Eye (tissue), 1 donor: ENCODE results near the gene EEF1A2.

Experiments
- DNase-seq: peaks from one replicate; pipeline ENCODE4 v3.0.0-alpha.2; 2015

Gene EEF1A2

GRCh38 chr20:63498960-63499337, at the start of gene EEF1A2:
Gene EEF1A2, minus strand, starts transcription at chr20:63499083. Its CDS starts 1,320 bp downstream, at chr20:63497763.
- no peak for DNase-seq

DNA sequence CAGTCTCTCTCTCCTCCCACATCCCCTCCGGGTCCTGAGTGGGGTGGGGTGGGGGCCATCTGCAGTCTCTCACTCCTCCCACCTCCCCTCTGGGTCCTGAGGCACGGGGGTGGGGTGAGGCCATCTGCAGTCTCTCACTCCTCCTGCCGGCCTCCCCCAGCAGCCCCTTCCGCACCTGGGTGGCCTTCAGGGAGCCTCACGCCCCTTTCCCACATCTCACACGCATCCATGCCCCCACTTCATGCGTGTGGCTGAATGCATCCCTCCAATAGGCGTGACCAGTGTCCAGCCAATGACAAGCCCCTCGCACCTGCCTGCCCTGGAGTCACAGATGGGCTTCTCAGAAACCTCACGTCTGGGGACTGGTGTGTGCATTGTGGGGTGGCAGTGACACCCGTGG, 49.7 kb upstream of the EEF1A2 start:
- DNase-seq: no peak

- DNase-seq: no peak
These were observed 49.0 kb upstream of the EEF1A2 start, which contains the start of gene SRMS for GRCh38 chr20:63547725-63548480. Gene SRMS, minus strand, starts transcription at chr20:63547749. Its CDS starts 286 bp downstream, at chr20:63547463.

- DNase-seq: no peak
These were observed 48.3 kb upstream of the EEF1A2 start for GRCh38 chr20:63546956-63547724.

DNA sequence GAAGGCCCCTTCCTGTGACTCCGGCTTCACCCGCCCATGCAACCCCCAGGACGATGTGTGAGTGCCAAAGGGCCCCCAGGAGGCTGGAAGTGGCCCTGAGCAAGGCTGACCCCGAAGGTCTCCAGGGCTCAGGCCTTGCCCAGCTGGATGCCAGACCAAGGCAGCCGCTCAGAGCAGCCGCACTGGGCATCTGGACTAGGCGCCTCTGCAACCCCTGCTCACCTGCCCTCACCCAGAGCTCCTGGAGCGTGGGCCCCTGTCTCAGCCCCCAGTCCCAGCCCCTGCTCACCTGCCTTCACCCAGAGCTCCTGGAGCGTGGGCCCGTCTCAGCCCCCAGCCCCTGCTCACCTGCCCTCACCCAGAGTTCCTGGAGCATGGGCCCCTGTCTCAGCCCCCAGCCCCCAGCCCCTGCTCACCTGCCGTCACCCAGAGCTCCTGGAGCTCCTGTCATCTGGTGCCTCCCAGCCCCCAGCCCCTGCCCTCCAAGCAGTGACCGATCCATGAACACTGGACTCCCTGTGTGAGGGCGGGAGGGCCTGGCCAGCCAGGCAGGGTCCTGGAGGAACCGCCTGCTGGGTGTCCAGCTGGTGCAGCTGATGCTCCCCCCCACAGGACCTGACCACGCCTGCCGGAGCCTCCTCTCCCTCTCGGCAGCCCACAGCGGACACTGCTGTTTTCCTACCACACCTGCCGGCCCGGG, 47.5 kb upstream of the EEF1A2 start:
- no peak for DNase-seq

DNA sequence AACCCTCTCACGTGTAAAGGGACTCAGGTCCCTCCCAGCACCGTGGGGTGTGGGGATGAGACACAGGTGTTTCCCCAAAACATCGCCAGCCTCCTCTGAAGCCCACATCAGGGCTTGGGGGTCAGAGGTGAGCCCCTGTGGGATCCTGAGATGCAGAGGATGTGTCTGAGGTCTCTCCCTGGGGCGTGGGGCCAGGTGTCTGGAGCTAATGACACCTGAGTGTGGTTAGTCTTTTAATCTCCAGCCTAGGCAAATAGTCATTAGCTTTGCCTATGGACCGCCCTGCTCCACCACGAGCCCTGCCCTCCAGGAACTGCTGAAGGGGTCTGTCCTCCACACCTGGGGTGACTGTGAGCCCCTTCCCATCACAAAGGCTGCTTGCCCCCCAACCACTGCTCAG, 46.9 kb upstream of the EEF1A2 start:
- DNase-seq: no peak

GRCh38 chr20:63544958-63545516, 46.2 kb upstream of the EEF1A2 start:
- no peak for DNase-seq

- no peak for DNase-seq
These were observed 45.5 kb upstream of the EEF1A2 start for GRCh38 chr20:63544241-63544957.

- no peak for DNase-seq
These were observed 44.9 kb upstream of the EEF1A2 start for GRCh38 chr20:63543733-63544132.

DNA sequence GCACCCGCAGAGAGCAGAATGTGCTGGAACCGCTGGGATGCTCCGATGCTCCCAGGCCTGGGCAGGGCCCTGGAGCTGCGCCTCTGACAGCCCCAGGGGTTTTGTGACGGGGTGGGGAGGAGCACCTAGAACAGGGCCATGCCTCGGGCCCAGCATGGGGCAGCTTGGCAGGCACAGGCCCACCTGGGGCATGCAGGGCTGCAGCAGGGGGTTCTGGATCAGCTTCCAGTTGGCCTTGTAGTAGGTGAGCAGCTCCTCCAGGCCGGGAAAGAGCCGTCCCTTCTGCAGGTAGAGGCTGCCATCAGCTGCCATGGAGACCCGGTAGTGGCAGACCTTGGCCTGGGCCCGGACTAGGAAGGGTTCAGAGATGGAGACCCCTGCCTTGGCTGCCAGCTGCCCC, 44.2 kb upstream of the EEF1A2 start:
- DNase-seq: no peak

DNA sequence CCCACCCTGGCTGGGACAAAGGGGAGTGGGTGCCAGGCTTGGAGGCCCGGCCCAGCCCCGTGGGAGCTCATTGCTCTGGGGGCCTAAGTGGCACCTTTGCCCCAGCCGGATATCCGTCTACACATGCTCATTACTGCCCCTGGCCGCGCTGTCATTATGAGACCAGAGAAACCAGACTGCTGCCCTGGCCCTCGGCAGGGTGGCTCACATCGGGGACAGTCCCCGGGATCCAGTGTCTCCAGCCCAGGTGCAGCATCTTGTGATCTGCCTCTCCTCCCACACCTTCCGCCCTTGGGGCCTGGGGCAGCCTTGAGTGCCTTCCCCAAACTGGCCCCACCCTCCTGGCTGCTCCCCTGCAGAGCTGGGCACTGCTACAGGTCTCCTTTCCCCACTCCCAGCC, 43.8 kb upstream of the EEF1A2 start:
- peak; percentile 0 for DNase-seq

DNA sequence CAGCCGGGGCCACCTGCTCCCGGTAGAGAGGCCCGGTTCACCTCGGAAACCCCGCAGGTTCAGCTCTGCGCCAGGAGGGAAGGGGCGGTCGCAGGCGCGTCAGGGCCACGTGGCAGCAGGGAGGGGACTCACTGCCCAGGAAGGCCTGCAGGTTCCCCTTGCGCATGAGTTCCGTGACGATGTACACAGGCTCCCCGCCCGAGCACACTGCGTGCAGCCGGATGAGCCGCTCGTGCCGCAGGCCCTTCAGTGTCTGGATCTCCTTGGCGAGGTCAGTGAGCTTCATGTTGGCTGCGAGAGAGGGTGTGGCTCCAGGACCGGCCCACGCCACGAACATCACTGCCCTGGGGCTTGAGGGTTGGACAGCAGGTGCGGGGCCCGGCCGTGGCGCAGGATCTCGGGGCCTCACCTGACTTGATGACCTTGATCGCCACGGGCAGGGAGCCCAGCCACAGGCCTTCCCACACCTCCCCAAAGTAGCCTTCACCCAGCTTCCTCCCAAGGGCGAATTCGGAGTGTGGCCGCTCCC, 43.2 kb upstream of the EEF1A2 start:
- DNase-seq: peak; percentile 0

GRCh38 chr20:63541371-63541770, 42.5 kb upstream of the EEF1A2 start:
- no peak for DNase-seq

- DNase-seq: peak; percentile 66
These were observed 41.7 kb upstream of the EEF1A2 start for GRCh38 chr20:63540417-63541186.

GRCh38 chr20:63539441-63540370, 40.8 kb upstream of the EEF1A2 start:
- no peak for DNase-seq

DNA sequence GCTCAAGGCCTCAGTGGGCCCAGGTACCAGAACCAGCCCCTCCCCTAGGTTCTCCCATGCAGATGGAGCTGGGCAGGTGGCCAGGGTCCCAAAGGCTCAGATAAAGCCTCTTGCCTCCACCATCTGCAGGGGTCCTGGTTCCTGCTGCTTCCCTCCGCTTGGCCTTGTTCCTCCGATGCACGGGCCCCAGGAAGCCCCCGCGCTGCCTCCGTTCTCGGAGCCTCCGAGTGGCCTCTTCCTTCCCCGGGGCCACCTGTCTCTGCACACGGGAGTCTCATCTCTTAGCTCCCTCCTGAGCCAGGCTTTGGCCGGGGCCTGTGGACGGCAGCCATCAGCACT, 40.2 kb upstream of the EEF1A2 start:
- no peak for DNase-seq

- DNase-seq: no peak
These were observed 39.6 kb upstream of the EEF1A2 start for GRCh38 chr20:63538204-63539091.

DNA sequence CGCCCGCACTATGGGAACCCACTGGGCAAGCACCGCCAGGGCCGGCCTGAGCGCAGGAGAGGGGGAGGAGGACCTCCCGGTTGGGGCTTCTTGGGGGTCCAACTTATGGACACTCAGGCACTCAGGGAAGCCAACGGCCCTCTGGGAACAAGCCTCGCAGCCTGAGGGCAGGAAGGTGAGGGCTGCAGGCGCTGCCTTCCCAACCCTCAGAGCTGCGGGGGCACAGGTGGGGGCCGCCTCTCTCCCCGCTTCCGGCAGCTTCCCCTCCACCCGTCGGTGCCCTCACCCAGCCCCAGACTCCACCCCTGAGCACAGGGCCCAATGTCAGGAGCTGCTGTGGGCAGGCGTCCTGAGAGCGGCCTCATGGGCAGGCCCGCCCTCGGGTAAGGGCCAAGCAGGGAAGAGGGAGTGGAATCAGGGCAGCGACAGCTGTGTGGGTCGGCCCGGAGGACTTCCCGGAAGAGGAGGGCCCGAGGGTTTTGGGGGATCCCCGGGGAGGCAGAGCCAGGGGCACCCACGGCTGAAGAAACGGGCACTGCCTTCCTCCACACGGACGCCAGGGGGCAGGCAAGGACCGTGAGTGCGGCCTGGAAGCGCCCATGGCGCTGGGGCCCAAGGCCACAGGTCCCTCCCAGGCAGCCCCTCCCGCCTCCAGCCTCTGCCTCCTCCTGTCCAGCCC, 38.8 kb upstream of the EEF1A2 start:
- DNase-seq: peak; percentile 93
